K562 (cell line): ENCODE data around the gene GRIK5. TPM values are rescaled to one million over a fixed set of nuclear protein-coding genes. Genes with fewer than 3 reads are reported as not detected.

Source experiments
- ASH1L ChIP-seq: fragments of 450-650 bp; IDR thresholded peaks from 2 replicates; pipeline ENCODE4 v1.6.1; 2018; ENCODE audit warnings: borderline replicate concordance, mild to moderate bottlenecking, low read depth; ENCODE audit not compliant: partially characterized antibody
- ATF7 ChIP-seq: fragments of 450-650 bp; IDR thresholded peaks from 2 replicates; pipeline ENCODE4 v1.7.1; 2014; ENCODE audit warnings: mild to moderate bottlenecking, moderate library complexity
- E2F6 ChIP-seq, 2 experiments: IDR thresholded peaks; 2 replicates each; pipeline ENCODE4 v1.6.1; 2011; ENCODE audit warnings: borderline replicate concordance in 1 of 2, control low read depth in 1 of 2, low read depth in 1 of 2, low read length in 1 of 2, mild to moderate bottlenecking in 1 of 2, mixed read lengths in 1 of 2, moderate library complexity in 1 of 2; ENCODE audit not compliant: insufficient read depth in 1 of 2, insufficient read length in 1 of 2, poor library complexity in 1 of 2, severe bottlenecking in 1 of 2; ENCODE audit errors: extremely low read depth in 1 of 2
- ELF1 ChIP-seq: fragments of 200-800 bp; sonication (Bioruptor generic); IDR thresholded peaks from 2 replicates; pipeline ENCODE4 v1.6.1; 2016; ENCODE audit warnings: missing genetic modification characterization, missing compliant biosample characterization
- GABPB1 ChIP-seq: sonication (generic); formaldehyde crosslinking; IDR thresholded peaks from 2 replicates; pipeline ENCODE4 v1.8.0; 2022; ENCODE audit warnings: mild to moderate bottlenecking, missing genetic modification reagents
- HCFC1 ChIP-seq: IDR thresholded peaks from 2 replicates; pipeline ENCODE4 v1.6.1; 2012; ENCODE audit warnings: low read depth, low read length, improper control_type of control experiment
- KLF1 ChIP-seq: fragments of 450-650 bp; IDR thresholded peaks from 2 replicates; pipeline ENCODE4 v1.6.1; 2016; ENCODE audit warnings: missing genetic modification characterization, missing compliant biosample characterization
- MYNN ChIP-seq, 2 experiments: sonication (generic); formaldehyde crosslinking in 1 of 2; IDR thresholded peaks; 2 replicates each; pipeline versions ENCODE4 v1.5.0 to v1.6.1; 2016 to 2020; ENCODE audit warnings: antibody characterized with exemption in 1 of 2, missing genetic modification reagents in 1 of 2
- NRF1 ChIP-seq, 2 experiments: fragments of 450-650 bp; IDR thresholded peaks in 1 of 2; conservative IDR thresholded peaks in 1 of 2; 2 replicates each; pipeline ENCODE4 v1.6.1; 2014; ENCODE audit warnings: mild to moderate bottlenecking in 2 of 2
- PCBP1 ChIP-seq: fragments of 200-400 bp; formaldehyde crosslinking; IDR thresholded peaks from 2 replicates; pipeline ENCODE4 v1.6.1; 2018; ENCODE audit warnings: mild to moderate bottlenecking, low read depth, low read length; ENCODE audit not compliant: poor library complexity, severe bottlenecking
- PKNOX1 ChIP-seq: fragments of 450-650 bp; IDR thresholded peaks from 2 replicates; pipeline ENCODE4 v1.6.1; 2016
- PRDM10 ChIP-seq: fragments of 450-650 bp; IDR thresholded peaks from 2 replicates; pipeline ENCODE4 v1.6.1; 2018; ENCODE audit not compliant: partially characterized antibody
- RAD21 ChIP-seq, 2 experiments: fragments of 250-450 bp in 1 of 2; fragments of 450-650 bp in 1 of 2; sonication (Bioruptor Pico) in 1 of 2; formaldehyde crosslinking in 1 of 2; IDR thresholded peaks in 1 of 2; conservative IDR thresholded peaks in 1 of 2; 2 replicates each; pipeline versions ENCODE4 v1.4.0 to v1.8.0; 2020 to 2022; ENCODE audit warnings: mild to moderate bottlenecking in 2 of 2, moderate library complexity in 1 of 2
- RFX1 ChIP-seq: fragments of 450-650 bp; IDR thresholded peaks from 2 replicates; pipeline ENCODE4 v1.6.1; 2016; ENCODE audit warnings: mild to moderate bottlenecking, moderate library complexity
- SAP30 ChIP-seq: fragments of 200-600 bp; sonication (generic); IDR thresholded peaks from 2 replicates; pipeline ENCODE4 v1.6.1; 2012; ENCODE audit warnings: borderline replicate concordance, low read depth, mild to moderate bottlenecking, moderate library complexity, low read length, control low read depth, inconsistent platforms; ENCODE audit not compliant: insufficient read depth, poor library complexity, severe bottlenecking
- SRSF1 ChIP-seq: fragments of 200-400 bp; formaldehyde crosslinking; IDR thresholded peaks from 2 replicates; pipeline ENCODE4 v1.6.1; 2017; ENCODE audit warnings: mild to moderate bottlenecking, low read depth, low read length, moderate library complexity
- ZNF121 ChIP-seq: sonication (generic); formaldehyde crosslinking; conservative IDR thresholded peaks from 2 replicates; pipeline ENCODE4 v1.8.0; 2022; ENCODE audit warnings: missing genetic modification reagents
- ZNF217 ChIP-seq: sonication (generic); formaldehyde crosslinking; IDR thresholded peaks from 2 replicates; pipeline ENCODE4 v1.8.0; 2022; ENCODE audit warnings: mild to moderate bottlenecking, missing genetic modification reagents
- ZNF717 ChIP-seq: fragments of 250-450 bp; sonication (Bioruptor Pico); IDR thresholded peaks from 2 replicates; pipeline ENCODE4 v1.5.0; 2021
- ZNF75A ChIP-seq: fragments of 450-650 bp; formaldehyde crosslinking; IDR thresholded peaks from 2 replicates; pipeline ENCODE4 v1.4.0; 2020; ENCODE audit warnings: mild to moderate bottlenecking
- polyA plus RNA-seq, 8 experiments: library from polyadenylated mRNA; depleted of rRNA in 4 of 8; stranded (reverse) in 5 of 8; unstranded in 3 of 8; fragments of >200 nt; fragmentation: Nextera tagmentation in 2 of 8; fragmentation: Illumina TruSeq in 1 of 8; extraction: Ambion mirVana in 2 of 8; extraction: Trizol in 1 of 8; gene quantifications; 2 replicates each; pipeline versions ENCODE4 v1.2.1 to v1.2.3, GENCODE V29; 2011 to 2014; ENCODE audit warnings: inconsistent platforms in 1 of 8, missing spikeins in 1 of 8
- total RNA-seq, 7 experiments: library from RNA; depleted of rRNA in 6 of 7; stranded (reverse); fragments of >200 nt in 6 of 7; fragmentation: Illumina TruSeq in 2 of 7; extraction: Trizol in 2 of 7; gene quantifications; 2 replicates each; pipeline versions ENCODE4 v1.2.1 to v1.2.3, GENCODE V29; 2011 to 2021; ENCODE audit warnings: low replicate concordance in 1 of 7

Gene GRIK5
- total and polyA plus RNA-seq, 9 of the 15 experiments (the other 6 are each of a cell fraction or from before 2014, with no cell fraction given) = 0.04 to 0.55 (median 0.27) TPM; not detected in 2

GRCh38 chr19:41959056-41960053, 110.7 kb downstream of the GRIK5 start, which contains the start of gene RABAC1 (continued):
- TF ChIP-seq SAP30 = peak; percentile 41
- TF ChIP-seq PKNOX1 = peak; percentile 63
- no peak for TF ChIP-seq ELF1 (tag)
- TF ChIP-seq KLF1 = peak; percentile 58; the same call in 1 of the 2 replicates
- no peak for TF ChIP-seq SRSF1
- TF ChIP-seq ATF7 = peak; percentile 52
- TF ChIP-seq ZNF75A (CRISPR knock-in tag) = 0 out of 2 replicates have a peak, but pooled peaks have one; percentile 14
- peak; percentile 30 to 46 for TF ChIP-seq RAD21 (CRISPR knock-in tag; conservative IDR thresholded peaks at IDR 0.05 in 1 of 2, IDR thresholded peaks at IDR 0.05 in 1 of 2)
- peak; percentile 96 for TF ChIP-seq HCFC1
- TF ChIP-seq ZNF217 = no peak
- TF ChIP-seq PCBP1 = peak; percentile 75
- TF ChIP-seq PRDM10 = no peak
- no peak for TF ChIP-seq ZNF717
- peak; percentile 53 for TF ChIP-seq ZNF121 (CRISPR knock-in tag)
- TF ChIP-seq MYNN (IDR thresholded peaks at IDR 0.05) = no peak
- TF ChIP-seq MYNN (CRISPR knock-in tag; IDR thresholded peaks at IDR 0.05) = no peak
- peak in 1 of 2 experiments; percentile 16 for TF ChIP-seq E2F6 (IDR thresholded peaks at IDR 0.05; ENCODE audit: borderline replicate concordance in 1 of 2, extremely low read depth in 1 of 2, insufficient read depth in 1 of 2, insufficient read length in 1 of 2, low read depth in 1 of 2, low read length in 1 of 2, poor library complexity in 1 of 2, severe bottlenecking in 1 of 2)
- TF ChIP-seq GABPB1 = peak; percentile 64; the same call in 1 of the 2 replicates
- peak; percentile 80 to 83 for TF ChIP-seq NRF1 (conservative IDR thresholded peaks at IDR 0.05 in 1 of 2, IDR thresholded peaks at IDR 0.05 in 1 of 2)
- TF ChIP-seq ASH1L = no peak
- no peak for TF ChIP-seq RFX1
